Endometrial microvascular endothelial cells (primary cell): ENCODE data around the gene NADK. TPM values are rescaled to one million over a fixed set of nuclear protein-coding genes. Genes with fewer than 3 reads are reported as not detected.
"Not testable (repeated sequence)": the region's sequence is repeated elsewhere in the genome, so short reads cannot be mapped to it uniquely, and the experiment has no call there.

Experiments
- in situ Hi-C: cut with HindIII; loops from 2 replicates; pipeline ENCODE4 v1.10.0; 2017; ENCODE audit warnings: low sequenced_read_pairs, low pct_unique_long_range_greater_than_20kb; ENCODE audit errors: inconsistent ontology term
- total RNA-seq: library from RNA; depleted of rRNA; stranded (reverse); fragments of >200 nt; gene quantifications from one replicate; pipeline ENCODE4 v1.2.3, GENCODE V29; 2015; ENCODE audit errors: inconsistent ontology term

The NADK gene
- total RNA-seq, 1 donor from 2014 or later = 78.4 TPM

- in situ Hi-C loops = not testable (repeated sequence)
These were observed 49.8 kb downstream of the NADK start for GRCh38 chr1:1728308-1729005.

GRCh38 chr1:1727131-1727651, 51.1 kb downstream of the NADK start:
- in situ Hi-C loops = not testable (repeated sequence)

- in situ Hi-C loops = not testable (repeated sequence)
These were observed 52.2 kb downstream of the NADK start for GRCh38 chr1:1726088-1726487.

DNA sequence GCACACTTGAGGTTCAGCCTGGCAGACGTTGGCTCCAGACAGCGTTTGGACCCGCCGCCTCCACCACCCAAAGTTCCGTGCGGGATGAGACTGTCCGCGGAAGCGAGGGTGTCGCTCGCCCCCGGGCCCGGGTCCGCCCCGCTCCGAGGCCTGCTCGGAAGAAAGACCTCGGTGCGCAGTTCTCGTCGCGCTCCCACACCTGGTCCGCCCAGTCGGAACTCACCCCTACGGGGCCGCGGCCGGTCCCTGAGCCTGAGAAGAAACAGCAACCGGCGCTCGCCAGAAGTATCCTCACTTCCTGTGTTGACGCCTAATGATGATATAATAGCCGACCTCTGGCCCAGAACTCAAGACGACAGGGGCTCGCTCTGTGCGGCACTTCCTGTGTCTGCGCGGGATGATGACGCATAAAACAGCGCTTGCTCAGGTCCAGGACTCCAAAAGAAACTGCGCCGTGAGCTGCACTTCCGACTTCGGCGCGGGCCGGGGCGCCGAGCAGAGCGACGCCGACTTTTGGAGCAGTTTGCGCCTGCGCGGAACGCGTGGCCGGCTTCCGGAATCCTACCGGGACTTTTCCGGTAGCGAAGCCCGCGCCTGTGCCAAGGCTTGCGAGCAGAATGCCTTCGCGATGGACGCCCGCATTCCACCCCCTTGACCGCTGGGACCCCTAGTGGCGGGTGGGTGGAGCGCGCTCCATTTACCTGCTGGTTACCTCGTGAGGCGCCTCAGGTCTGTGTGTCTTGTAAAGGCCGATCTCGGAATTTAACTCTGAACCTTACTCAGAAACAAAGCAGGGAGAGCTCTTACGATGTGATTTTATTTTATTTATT, 54.0 kb downstream of the NADK start, which contains the start of gene CDK11A:
TSS of gene CDK11A (minus strand) at position 323 of the 830 bp plus-strand sequence. CDS start 1,539 bp downstream, outside the sequence.
- in situ Hi-C loops = not testable (repeated sequence)

DNA sequence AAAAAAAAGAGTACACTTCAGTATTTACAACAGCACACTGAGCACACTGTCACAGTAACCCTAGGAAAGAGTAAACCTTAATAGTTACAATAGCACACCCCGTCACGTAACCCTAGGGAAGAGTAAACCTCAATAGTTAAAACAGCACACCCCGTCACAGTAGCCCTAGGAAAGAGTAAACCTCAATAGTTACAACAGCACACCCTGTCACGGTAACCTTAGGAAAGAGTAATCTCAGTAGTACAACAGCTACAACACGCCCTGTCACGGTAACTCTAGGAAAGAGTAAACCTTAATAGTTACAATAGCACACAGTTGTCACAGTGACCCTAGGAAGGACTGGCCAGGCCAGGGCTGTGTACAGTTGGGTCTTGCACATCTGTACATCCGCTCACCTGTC, 57.1 kb downstream of the NADK start:
- in situ Hi-C loops = no loop called here

GRCh38 chr1:1715109-1715883, 63.0 kb downstream of the NADK start:
- in situ Hi-C loops = not testable (repeated sequence)

- in situ Hi-C loops = not testable (repeated sequence)
These were observed 70.4 kb downstream of the NADK start for GRCh38 chr1:1707897-1708296.

- in situ Hi-C loops = not testable (repeated sequence)
These were observed 71.0 kb downstream of the NADK start for GRCh38 chr1:1707241-1707640.

- in situ Hi-C loops = not testable (repeated sequence)
These were observed 72.6 kb downstream of the NADK start for GRCh38 chr1:1705623-1706022.

GRCh38 chr1:1704284-1704957, 73.8 kb downstream of the NADK start:
- in situ Hi-C loops = not testable (repeated sequence)

- in situ Hi-C loops = no loop called here
These were observed 74.5 kb downstream of the NADK start for GRCh38 chr1:1703796-1704195.

DNA sequence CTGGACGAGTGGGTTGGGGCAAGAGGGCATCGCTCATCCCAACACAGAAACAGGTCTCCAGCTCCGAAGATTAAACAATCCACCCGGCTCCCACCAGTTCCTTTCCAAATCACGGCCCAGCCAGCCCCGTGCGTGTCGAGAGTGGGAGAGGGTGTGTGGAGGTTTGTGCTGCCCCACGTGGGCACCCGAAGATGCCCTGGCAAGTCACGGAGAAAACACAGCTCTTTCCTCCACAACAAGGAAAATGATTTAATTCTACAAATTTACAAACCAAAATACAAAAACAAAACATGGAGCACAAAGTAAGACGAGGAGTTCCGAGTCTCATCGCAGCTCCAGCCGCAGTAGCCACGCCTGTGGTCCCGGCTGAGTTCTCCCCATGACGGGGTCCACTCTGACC, 75.8 kb downstream of the NADK start:
- in situ Hi-C loops = not testable (repeated sequence)

Other genes with a start within 250 kb of the NADK start
- gene TMEM240, start 237.8 kb downstream of the NADK start, total RNA-seq = 1.0 TPM
- gene SSU72, start 203.6 kb downstream of the NADK start, total RNA-seq = 95.1 TPM
- 1.0 TPM for gene FNDC10, start 178.3 kb downstream of the NADK start, total RNA-seq
- gene MIB2, start 163.0 kb downstream of the NADK start, total RNA-seq = 7.4 TPM
- gene MMP23B, start 146.3 kb downstream of the NADK start, total RNA-seq = not detected
- gene CDK11B, start 119.5 kb downstream of the NADK start, total RNA-seq = 17.7 TPM
- gene SLC35E2B, start 85.7 kb downstream of the NADK start, total RNA-seq = 23.0 TPM
- gene CDK11A, start 54.1 kb downstream of the NADK start, total RNA-seq = 6.9 TPM
- gene GNB1, start 112.6 kb upstream of the NADK start, total RNA-seq = 184 TPM
- not detected for gene CALML6, start 136.8 kb upstream of the NADK start, total RNA-seq
- gene TMEM52, start 140.8 kb upstream of the NADK start, total RNA-seq = not detected
- not detected for gene CFAP74, start 225.3 kb upstream of the NADK start, total RNA-seq
- not detected for gene GABRD, start 240.9 kb upstream of the NADK start, total RNA-seq